Measurements from ENCODE around the gene GGN.
A peak's percentile ranks its signal among the peaks of the same experiment; 100 is the strongest.
"Not testable (repeated sequence)": the region's sequence is repeated elsewhere in the genome, so short reads cannot be mapped to it uniquely, and the experiment has no call there.

GGN gene, protein sequence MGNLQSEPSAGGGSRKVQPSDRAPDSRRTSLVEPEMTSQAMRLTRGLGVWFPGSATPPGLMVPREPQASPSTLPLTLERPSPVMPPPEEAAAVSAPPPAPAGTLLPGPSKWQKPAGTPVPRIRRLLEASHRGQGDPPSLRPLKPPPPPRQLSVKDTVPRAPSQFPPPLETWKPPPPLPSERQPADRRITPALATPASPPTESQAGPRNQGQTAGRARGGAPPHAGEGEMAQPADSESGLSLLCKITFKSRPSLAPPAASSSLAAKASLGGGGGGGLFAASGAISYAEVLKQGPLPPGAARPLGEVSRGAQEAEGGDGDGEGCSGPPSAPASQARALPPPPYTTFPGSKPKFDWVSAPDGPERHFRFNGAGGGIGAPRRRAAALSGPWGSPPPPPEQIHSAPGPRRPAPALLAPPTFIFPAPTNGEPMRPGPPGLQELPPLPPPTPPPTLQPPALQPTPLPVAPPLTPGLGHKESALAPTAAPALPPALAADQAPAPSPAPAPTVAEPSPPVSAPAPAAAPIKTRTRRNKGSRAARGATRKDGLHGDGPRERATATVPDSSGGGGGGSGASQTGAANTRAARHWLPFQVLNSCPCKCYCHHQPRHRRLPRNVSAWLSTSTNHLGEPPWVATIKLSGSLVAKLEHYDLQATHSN

DNA sequence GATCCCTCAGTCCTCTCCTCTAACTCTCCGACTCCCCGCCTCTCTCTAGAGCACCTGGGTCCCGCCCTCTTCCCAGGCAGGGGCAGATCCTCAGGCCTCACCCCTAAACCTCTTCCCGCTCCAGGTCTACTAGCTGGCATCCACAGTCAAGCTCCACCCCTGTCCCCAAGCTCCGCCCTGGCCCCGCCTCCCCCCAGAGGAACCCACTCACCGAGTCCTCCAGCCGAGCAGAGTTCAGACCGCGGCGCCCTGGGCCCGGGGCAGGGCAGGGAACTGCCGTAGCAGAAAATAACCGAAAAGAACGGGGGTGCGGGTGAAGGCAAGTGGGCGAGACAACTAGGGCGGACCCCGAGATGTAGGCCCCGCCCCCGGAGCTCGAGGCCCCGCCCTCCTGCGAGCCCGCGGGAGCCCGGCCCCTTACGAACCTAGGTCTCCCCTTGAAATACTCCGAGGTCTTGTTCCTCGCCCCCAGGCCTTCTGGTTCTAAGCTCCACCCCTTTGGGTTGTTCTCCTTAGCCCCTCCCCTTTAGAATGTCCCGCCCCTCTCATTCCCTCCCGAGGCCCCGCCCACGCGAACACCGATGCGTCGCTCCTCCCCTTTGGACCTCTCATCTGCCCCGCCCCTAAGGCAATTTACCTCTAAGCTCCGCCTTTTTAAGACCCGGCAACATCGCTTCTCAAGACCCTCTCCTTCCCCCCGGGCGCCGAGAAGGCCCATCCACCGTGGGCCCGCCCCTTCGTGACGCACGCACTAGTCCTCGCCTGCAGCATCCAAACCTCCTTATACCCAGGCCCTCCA is at the start of gene GGN:
GGN (minus strand) TSS at position 485 of the 799 bp plus-strand sequence. CDS start 773 bp downstream, outside the sequence.
- peak; percentile 77 for DNase-seq

DNA sequence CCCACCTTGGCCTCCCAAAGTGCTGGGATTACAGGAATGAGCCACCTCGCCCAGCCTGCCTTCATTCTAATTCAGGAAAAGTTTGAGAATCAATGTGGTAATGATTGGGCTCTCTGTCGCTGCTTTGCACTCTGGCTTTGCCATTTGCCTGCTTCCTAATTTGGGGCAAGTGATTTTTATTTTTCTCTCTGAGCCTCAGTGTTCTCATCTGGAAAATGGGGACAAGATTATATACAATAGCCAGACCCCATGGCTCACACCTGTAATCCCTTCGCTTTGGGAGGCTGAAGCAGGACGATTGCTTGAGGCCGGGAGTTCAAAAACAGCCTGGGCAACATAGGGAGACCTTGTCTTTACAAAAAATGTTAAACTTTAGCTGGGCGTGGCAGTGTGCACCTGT is 49.5 kb upstream of the GGN start:
- no peak for DNase-seq

DNA sequence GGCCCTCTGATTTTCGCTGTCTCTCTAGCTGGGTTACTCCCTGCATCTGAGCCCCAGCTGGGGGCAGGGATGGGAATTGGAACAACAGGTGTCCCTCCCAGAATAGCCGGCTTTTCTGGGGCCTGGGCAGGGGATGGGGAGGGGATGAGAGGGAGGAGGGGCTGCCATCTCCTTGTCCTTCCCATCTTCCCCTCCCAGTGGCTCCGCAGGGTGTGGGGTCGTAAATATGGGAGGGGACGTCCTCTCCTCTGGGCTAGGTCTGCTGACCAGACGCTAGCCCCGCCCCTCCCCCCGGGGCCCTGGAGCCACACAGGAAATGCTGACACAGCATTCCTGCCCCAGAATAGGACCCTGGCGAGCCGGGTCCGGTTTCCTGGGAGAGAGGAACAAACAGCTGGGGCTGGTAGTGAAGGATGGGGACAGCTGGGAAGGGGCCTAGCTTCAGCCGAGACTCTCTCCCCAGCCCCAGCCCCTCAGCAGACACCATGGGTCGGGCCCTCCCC is 46.8 kb upstream of the GGN start:
- DNase-seq = no peak

DNA sequence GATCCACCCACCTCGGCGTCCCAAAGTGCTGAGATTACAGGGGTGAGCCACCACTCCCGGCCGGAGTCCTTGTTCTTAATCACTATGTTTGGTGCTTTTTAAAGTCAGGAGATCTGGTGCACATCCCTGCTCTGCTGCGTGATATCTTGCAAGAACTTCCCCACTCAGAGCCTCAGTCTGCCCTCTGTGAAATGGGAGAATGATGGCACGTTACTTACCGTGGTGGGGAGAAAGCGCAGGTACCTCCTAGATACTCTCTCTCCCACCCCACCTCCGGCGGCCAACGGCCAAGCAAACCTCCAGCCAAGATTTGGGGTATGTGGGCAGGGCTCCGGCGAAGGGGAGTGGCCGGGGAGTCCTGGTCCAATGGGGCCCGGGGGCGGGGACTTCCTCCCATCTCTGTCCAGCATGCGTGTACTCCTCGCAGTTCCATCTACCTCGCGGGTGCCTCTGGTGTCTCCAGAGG is 45.5 kb upstream of the GGN start, which contains the start of gene RYR1:
RYR1 (plus strand) TSS at position 424 of the 466 bp plus-strand sequence. CDS start 139 bp downstream, outside the sequence.
- no peak for DNase-seq

DNA sequence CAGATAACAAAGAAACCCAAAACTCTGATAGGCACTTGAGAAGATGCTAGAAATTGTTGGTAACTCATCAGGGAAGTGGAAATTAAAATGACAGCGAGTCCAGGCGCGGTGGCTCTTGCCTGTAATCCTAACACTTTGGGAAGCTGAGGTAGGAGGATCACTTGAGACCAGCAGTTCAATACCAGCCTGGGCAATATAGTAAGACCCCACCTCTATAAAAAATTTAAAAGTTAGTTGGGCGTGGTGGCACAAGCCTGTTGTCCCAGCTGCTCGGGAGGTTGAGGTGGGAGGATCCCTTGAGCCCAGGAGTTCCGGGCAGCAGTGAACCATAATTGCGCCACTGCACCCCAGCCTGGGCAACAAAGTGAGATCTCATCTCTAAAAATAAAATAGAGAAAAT is 43.1 kb upstream of the GGN start:
- DNase-seq = no peak

DNA sequence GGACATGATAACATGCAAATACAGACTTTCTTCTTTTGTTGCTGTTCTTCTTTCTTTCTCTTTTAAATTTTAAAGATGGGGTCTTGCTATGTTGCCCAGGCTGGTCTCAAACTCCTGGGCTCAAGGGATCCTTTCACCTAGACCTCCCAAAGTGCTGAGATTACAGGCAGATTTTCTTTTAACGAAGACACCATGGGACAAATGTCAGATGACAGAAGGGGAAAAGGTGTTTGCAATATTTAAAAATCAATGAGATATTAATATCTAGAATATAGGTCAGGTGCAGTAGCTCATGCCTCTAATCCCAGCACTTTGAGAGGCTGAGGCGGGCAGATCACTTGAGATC is 42.0 kb upstream of the GGN start:
- no peak for DNase-seq

DNA sequence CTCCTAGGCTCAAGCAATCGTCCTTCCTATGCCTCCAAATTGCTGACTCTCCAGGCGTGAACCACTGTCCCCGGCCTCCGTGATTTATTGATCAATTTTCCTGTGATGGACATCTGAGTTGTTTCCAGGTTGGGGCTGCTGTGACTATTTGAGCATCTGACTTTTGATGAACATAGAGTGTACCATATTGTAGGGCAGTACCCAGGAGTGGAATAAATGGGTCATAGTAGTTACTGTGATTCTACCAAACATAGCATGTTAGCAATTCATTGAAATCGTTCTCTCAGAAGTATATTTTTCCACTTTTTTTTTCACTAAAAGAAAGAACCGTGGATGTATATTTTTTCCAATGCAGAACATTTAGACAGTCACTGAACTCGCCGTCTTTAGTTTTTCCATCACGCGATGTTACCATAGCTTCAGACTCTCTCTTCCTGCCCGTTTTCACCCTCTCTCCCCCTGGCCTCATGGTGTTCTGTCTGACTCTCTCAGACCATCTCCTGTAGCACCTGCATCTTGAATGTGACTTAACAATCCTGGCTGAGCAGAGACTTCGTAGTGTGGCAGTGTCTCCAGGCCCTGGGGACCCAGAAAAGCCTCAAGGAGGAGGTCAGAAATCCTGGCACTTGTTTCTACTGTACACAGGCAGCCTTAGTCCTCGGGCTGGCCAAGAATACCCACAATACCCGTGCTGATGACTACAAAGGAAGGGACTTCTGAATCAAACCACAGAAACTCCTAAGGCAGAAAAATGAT is 41.4 kb upstream of the GGN start:
- DNase-seq = no peak

DNA sequence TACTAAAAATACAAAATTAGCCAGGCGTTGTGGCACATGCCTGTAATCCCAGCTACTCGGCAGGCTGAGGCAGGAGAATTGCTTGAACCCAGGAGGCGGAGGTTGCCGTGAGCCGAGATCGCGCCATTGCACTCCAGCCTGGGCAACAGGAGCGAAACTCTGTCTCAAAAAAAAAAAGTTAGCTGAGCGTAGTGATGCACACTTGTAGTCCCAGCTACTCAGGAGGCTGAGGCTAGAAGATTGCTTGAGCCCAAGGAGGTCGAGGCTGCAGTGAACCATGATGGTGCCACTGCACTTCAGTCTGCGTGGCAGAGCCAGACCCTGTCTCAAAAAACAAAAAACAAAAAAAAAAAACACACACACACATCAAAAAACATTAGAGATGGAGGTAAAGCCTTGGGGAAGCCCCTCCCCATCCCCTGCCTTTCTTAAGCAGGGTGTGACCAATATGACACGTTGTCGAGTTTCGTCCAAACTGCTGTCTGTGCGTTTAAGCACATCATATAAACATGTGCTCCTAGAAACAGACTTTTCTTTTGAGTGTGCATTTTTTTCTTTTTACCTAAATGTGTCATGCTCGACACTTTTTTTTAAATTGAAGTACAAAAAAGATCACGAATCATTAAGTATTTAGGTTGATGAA is 39.3 kb upstream of the GGN start:
- not testable (repeated sequence) for DNase-seq

DNA sequence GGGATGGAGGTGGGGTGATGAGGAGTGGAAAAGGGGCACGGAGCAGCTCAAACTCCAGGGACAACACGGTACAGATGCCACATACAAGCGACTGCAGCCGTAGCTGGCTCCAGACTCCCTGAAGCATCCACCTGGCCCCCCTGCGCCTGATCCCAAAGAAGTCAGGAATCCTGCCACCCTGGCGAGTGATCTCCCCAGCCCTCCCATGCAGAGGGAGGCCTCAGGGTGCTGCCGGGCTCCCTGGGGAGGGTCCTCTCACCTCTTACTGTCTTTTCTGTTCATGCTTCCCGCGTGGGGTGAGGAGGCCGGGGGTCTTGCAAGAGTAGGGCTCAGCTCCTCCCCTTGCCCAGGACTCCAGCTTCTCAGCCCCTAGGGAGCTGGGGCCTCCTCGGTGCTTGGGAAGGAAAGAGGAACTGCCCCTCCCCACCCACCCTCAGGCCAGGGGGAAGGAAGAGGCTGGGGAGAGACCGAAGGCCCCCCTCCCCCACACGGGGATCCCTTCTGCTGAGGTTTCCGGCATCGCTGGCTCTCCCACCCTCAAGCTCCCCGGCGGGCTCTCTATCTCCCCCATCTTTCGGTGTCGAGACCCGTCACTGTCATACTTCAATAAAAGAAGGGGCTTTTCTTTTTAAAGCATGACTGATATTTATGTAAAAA is 38.1 kb upstream of the GGN start, which contains the start of gene RASGRP4:
RASGRP4 (minus strand) TSS at position 410 of the 657 bp plus-strand sequence; CDS start at position 282, 128 bp downstream.
- no peak for DNase-seq

DNA sequence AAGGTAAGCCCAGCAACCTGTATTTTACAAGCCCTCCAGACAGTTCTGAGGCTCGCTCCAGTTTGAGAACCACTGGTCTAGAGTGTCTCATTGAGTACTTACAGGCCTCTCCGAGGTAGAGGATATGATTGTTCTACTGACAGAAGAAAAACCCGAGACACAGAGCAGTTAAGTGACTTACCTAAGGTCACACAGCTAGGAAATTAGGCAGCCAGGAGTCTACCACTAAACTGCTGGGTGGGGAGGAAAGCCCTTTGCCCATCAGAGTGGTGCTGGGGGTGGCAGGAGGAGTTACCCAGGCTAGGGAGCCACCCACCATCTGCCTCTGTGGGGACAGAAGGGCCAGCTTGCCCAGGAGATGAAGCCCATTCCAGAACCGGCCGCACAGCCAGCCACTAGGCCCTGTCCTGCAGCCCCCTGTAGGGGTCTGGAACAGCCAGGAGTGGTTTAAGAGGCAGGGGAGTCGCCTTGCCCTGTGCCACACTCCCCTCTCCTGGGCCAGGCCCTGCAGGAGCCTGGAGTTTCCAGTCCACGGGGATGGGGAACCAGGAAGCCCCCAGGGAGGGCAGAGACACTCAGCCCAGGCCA is 37.5 kb upstream of the GGN start:
- no peak for DNase-seq

DNA sequence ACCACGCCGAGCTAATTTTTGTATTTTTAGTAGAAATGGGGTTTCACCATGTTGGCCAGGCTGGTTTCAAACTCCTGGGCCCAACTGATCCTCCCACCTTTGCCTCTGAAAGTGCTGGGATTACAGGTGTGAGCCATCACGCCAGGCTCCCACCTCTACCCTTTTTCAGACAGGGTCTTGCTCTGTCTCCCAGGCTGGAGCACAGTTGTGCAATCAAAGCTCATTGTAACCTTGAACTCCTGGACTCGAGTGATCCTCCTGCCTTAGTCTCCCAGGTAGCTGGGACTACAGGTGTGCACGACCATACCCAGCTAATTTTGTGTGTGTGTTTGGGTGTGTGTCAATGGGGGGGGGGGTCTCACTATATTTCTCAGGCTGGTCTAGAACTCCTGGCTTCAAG is 36.4 kb upstream of the GGN start:
- no peak for DNase-seq

DNA sequence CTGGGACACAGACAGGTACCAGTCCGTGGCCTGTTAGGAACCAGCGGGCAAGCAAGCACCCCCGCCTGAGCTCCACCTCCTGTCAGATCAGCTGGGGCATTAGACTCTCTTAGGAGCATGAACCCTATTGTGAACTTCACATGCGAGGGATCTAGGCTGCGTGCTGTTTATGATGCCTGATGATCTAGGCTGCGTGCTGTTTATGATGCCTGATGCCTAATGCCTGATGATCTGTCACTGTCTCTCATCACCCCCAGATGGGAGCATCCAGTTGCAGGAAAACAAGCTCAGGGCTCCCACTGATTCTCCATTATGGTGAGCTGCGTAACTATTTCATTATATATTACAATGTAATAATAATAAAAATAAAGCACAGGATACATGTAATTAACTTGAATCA is 34.6 kb upstream of the GGN start:
- DNase-seq = no peak

DNA sequence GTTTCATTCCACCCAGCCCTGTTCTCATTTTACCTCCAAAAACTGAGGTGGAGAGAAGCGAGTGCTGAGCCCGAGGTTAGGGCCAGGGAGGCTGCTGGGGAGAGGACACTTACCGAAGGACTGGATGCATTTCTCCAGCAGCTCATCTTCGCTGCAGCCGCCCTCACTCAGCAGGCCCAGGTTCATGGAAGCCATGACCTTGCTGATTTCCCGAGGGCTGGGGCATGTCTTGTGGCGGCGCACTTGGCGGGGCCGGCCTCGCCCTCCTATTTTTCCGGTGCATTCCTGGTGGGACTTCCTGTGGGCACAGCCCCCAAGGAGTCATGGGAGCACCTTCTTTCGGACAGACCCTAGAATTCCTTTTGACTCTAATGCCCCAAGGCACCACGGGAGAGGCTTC is 34.0 kb upstream of the GGN start:
- no peak for DNase-seq

DNA sequence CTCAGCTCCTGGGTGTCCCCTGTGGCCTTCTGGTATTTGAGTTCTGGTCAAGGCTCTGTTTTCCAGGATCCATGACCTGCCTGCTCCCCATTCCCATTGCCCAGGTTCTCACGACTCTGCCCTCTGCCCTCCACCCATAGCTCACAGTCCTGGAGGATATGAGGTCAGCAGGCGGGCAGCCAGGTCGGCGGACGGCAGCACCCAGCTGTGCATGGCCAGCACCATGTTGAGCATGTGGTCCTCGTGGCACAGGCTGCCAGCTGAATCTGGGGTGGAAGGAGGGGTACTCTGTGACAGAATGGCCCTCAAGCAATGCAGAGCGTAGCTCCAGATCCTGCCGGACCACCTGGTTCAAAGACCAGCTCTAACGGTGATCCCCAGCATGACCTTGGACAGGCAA is 33.1 kb upstream of the GGN start:
- DNase-seq = no peak

DNA sequence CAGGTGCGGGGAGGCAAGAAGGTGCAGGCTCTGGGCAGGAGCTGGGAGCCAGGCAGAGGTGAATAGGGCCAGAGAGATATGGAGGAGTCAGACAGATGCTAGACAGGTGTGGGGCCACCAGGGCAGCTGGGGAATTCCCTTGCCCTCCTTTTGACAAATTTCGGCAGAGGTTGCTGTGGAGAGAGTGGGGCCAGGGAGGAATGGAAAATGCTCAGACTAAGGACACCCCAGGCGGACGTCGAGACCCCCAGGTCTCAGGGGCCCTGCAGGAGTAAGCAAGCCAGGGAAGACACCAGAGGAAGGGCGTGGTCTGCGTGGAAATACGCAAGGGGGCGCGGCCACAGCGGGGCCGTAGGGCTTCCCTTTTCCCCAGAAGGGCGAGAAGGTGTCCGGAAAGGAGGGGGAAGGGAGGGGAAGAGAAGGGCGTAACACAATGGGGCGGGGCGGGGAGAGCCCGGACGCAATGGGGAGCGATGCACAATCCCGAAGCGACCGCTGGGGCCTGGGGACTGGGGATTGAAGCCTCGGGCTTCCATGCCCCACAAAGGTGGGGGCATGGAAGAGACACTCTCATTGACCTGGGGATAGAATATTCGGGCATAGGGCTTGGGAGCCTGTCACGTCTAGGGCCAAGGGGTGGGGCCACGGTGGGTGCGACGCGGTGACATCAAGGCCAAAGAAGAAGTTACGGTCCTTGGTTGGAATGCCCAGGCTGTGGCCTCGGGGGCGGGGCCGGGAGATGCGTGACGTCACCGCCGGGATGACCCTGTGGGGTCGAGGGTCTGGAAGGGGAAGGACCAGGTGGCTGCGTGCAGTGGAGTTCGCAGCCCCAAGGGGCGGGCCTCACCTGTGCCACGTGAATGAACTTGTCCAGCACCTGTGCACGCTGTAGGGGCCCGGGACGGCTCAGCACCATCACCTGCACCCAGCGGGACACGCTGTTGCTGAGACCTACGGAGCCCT is 30.0 kb upstream of the GGN start:
- DNase-seq = no peak

DNA sequence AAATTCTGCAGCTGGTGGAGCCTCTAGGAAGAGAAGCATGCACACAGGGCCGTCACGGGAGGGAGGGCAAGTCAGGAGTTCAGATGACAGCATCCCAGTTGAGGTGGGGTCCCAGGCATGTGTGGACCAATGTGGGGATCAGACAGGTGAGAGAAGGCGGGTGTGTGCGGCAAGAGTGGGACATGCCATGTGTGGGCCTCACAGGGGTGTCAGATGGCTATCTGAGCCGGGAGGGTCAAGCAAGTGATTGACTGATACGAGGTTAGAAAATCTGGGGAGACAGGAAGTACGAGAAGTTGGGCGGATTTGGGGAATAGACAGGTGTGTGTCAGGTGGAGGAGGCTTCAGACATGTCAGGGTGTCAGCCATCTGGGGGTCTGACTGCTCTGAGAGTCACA is 29.3 kb upstream of the GGN start:
- no peak for DNase-seq

DNA sequence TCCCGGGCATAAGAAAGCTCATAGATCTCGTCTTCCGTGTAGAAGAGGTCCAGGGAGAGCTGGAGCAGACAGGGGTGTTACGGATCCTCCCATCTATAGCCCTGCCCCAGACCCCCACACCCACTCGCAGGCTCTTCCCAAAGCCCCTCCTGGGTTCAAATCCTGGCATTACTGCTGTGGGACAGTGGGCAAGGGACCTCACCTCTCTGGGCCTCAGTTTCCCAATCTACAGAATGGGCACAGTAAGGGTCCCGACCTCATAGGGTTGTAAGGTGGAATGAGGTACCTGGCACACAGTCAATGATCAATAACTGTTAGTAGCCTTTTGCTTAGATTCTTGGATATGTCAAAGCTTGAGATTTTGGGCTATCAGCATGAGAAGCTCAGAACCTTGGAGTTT is 25.6 kb upstream of the GGN start:
- no peak for DNase-seq

DNA sequence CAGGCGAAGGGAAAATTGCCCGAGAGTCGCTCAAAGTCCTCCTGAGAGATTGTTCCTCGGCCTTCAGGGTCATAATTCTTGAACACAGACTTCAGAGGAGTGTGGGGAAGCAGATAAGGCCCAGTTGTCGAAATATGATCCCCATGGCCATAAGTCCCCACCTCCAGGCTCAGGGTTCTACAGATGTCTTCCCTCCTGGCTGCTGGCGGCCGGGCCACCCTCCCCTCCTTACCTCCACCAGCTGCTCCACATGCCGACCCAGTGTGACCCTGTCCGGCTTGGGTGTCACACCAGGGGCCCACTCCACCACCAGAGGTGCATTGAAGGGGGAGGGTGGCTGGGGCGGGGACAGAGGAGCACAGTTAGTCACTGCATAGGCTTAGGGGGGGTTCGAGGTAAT is 25.1 kb upstream of the GGN start:
- DNase-seq = no peak

DNA sequence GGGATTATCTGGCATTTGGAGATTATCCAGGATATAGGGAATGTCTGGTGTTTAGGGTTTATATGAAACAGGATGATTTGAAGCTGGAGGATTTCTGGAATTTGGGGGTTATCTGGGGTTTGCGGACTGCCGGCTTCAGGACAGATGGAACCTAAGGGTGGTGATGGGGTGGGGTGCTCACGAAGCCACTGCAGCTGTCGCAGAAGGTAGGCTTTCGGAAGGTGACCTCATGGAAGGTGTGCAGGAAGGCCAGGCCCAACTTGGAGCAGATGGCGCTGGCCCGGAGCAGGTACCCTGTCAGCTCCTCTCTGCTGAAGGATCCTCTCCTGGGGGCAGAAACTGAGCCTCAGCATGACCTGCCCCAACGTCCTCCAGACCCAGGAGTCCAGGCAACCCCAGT is 24.7 kb upstream of the GGN start:
- no peak for DNase-seq

DNA sequence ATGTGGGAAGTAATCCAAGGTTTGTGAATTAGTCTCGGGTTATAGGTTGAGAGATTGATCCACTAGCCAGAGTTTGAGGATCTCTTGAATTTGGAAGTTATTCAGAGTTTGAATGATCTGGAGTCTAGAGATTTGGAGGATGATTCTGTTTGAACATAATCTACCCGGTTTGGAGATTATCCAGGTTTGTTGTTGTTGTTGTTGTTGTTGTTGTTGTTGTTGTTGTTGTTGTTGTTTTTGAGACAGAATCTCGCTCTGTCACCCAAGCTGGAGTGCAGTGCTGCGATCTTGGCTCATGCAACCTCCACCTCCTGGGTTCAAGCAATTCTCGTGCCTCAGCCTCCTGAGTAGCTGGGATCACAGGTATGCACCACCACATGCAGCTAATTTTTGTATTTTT is 24.1 kb upstream of the GGN start:
- not testable (repeated sequence) for DNase-seq

All from SHP77 treated with DMSO at 0.1 percent for 48 hours (cell line).